ENCODE data around the gene PLXDC2.
"Not testable (repeated sequence)": the region's sequence is repeated elsewhere in the genome, so short reads cannot be mapped to it uniquely, and the experiment has no call there.

DNA sequence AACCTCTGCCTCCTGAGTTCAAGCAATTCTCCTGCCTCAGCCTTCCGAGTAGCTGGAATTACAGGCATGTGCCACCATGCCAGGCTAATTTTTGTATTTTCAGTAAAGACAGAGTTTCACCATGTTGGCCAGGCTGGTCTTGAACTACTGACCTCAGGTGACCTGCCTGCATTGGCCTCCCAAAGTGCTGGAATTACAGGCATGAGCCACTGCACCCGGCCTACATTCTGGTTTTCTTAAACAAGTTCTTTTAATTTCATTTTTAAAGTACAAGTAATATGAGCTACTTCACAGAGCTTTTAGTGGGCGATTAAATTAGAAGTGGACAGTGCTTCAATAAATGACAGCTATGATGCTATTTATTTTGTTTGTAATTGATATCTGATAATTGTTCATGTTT is 46.4 kb upstream of the PLXDC2 start:
- TF ChIP-seq POLR2A, EP300 (IDR thresholded peaks at IDR 0.05): not testable (repeated sequence)
- TF ChIP-seq, protein P1, sequence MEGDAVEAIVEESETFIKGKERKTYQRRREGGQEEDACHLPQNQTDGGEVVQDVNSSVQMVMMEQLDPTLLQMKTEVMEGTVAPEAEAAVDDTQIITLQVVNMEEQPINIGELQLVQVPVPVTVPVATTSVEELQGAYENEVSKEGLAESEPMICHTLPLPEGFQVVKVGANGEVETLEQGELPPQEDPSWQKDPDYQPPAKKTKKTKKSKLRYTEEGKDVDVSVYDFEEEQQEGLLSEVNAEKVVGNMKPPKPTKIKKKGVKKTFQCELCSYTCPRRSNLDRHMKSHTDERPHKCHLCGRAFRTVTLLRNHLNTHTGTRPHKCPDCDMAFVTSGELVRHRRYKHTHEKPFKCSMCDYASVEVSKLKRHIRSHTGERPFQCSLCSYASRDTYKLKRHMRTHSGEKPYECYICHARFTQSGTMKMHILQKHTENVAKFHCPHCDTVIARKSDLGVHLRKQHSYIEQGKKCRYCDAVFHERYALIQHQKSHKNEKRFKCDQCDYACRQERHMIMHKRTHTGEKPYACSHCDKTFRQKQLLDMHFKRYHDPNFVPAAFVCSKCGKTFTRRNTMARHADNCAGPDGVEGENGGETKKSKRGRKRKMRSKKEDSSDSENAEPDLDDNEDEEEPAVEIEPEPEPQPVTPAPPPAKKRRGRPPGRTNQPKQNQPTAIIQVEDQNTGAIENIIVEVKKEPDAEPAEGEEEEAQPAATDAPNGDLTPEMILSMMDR (IDR thresholded peaks at IDR 0.05), result not testable (repeated sequence)
